Activated naive CD8-positive, alpha-beta T cell treated with anti-CD3 and anti-CD28 coated beads, Interleukin-2, amount 50 U/mL, for 24 hours (primary cell): ENCODE results near the gene NLGN1.

Experiments used
- ATAC-seq: fragments of 150-1000 bp; cut with Tn5 transposase; one replicate; pipeline ENCODE4 v1.10.0; 2021
- DNase-seq: peaks from one replicate; pipeline ENCODE4 v3.0.0; 2021
- H3K27ac Mint-ChIP-seq: one replicate; pipeline ENCODE4 v1.8.0; 2021; ENCODE audit warnings: mild to moderate bottlenecking, mixed read lengths
- H3K27me3 Mint-ChIP-seq: one replicate; pipeline ENCODE4 v1.8.0; 2021; ENCODE audit warnings: mixed read lengths
- H3K36me3 Mint-ChIP-seq: one replicate; pipeline ENCODE4 v1.8.0; 2021; ENCODE audit warnings: low read depth, mixed read lengths
- H3K4me1 Mint-ChIP-seq: one replicate; pipeline ENCODE4 v1.8.0; 2021; ENCODE audit warnings: mixed read lengths
- H3K4me3 Mint-ChIP-seq: one replicate; pipeline ENCODE4 v1.8.0; 2021; ENCODE audit warnings: mild to moderate bottlenecking, moderate library complexity, mixed read lengths
- H3K9me3 Mint-ChIP-seq: one replicate; pipeline ENCODE4 v1.8.0; 2021; ENCODE audit warnings: mixed read lengths

The NLGN1 gene

GRCh38 chr3:173745952-173746682, 348.6 kb downstream of the NLGN1 start:
- H3K4me1 Mint-ChIP-seq: no peaks in the 10 kb centered on the region
- no peak for DNase-seq
- no peaks in the 10 kb centered on the region for H3K27me3 Mint-ChIP-seq
- ATAC-seq: no peak
- H3K27ac Mint-ChIP-seq: no peak overlapping the region
- no peak overlapping the region for H3K4me3 Mint-ChIP-seq
- H3K9me3 Mint-ChIP-seq: no peaks in the 10 kb centered on the region
- H3K36me3 Mint-ChIP-seq: no peaks in the 10 kb centered on the region

GRCh38 chr3:173747427-173747826, 349.9 kb downstream of the NLGN1 start:
- H3K9me3 Mint-ChIP-seq: no peaks in the 10 kb centered on the region
- no peaks in the 10 kb centered on the region for H3K27me3 Mint-ChIP-seq
- DNase-seq: no peak
- ATAC-seq: no peak
- no peaks in the 10 kb centered on the region for H3K36me3 Mint-ChIP-seq
- H3K4me3 Mint-ChIP-seq: no peak overlapping the region
- H3K27ac Mint-ChIP-seq: no peak overlapping the region
- no peaks in the 10 kb centered on the region for H3K4me1 Mint-ChIP-seq

GRCh38 chr3:173748105-173748504, 350.6 kb downstream of the NLGN1 start:
- Mint-ChIP-seq H3K4me1 (no peaks in the 10 kb centered on the region), H3K27ac (no peak overlapping the region), H3K4me3 (no peak overlapping the region), H3K36me3 (no peaks in the 10 kb centered on the region), H3K27me3 (no peaks in the 10 kb centered on the region), H3K9me3 (no peaks in the 10 kb centered on the region)
- DNase-seq (no peak), ATAC-seq (no peak)

GRCh38 chr3:173750095-173750494, 352.6 kb downstream of the NLGN1 start:
- Mint-ChIP-seq H3K9me3 (no peaks in the 10 kb centered on the region), H3K4me1 (no peaks in the 10 kb centered on the region), H3K4me3 (no peak overlapping the region), H3K36me3 (no peaks in the 10 kb centered on the region), H3K27me3 (no peaks in the 10 kb centered on the region), H3K27ac (no peak overlapping the region)
- DNase-seq: no peak
- ATAC-seq: no peak

- no peaks in the 10 kb centered on the region for H3K27me3 Mint-ChIP-seq
- no peak for ATAC-seq
- H3K4me3 Mint-ChIP-seq: no peak overlapping the region
- H3K36me3 Mint-ChIP-seq: no peaks in the 10 kb centered on the region
- H3K9me3 Mint-ChIP-seq: no peaks in the 10 kb centered on the region
- H3K4me1 Mint-ChIP-seq: no peaks in the 10 kb centered on the region
- no peak overlapping the region for H3K27ac Mint-ChIP-seq
- no peak for DNase-seq
Observed at GRCh38 chr3:173750591-173750990, 353.0 kb downstream of the NLGN1 start.

- no peaks in the 10 kb centered on the region for H3K36me3 Mint-ChIP-seq
- no peak overlapping the region for H3K4me3 Mint-ChIP-seq
- no peaks in the 10 kb centered on the region for H3K4me1 Mint-ChIP-seq
- no peak overlapping the region for H3K27ac Mint-ChIP-seq
- ATAC-seq: no peak
- DNase-seq: no peak
- H3K27me3 Mint-ChIP-seq: no peaks in the 10 kb centered on the region
- H3K9me3 Mint-ChIP-seq: no peaks in the 10 kb centered on the region
Observed at GRCh38 chr3:173753593-173753992, 356.0 kb downstream of the NLGN1 start.

GRCh38 chr3:173755161-173755560, 357.6 kb downstream of the NLGN1 start:
- H3K4me1 Mint-ChIP-seq: no peaks in the 10 kb centered on the region
- no peaks in the 10 kb centered on the region for H3K9me3 Mint-ChIP-seq
- no peaks in the 10 kb centered on the region for H3K27me3 Mint-ChIP-seq
- no peaks in the 10 kb centered on the region for H3K36me3 Mint-ChIP-seq
- ATAC-seq (no peak), DNase-seq (no peak)
- no peak overlapping the region for H3K4me3 Mint-ChIP-seq
- no peak overlapping the region for H3K27ac Mint-ChIP-seq

GRCh38 chr3:173761161-173761560, 363.6 kb downstream of the NLGN1 start:
- ATAC-seq (no peak), DNase-seq (no peak)
- Mint-ChIP-seq H3K4me1 (no peaks in the 10 kb centered on the region), H3K4me3 (no peak overlapping the region), H3K27ac (no peak overlapping the region), H3K36me3 (no peaks in the 10 kb centered on the region), H3K27me3 (no peaks in the 10 kb centered on the region), H3K9me3 (peaks cover under 1% of the 10 kb centered on the region)

- no peaks in the 10 kb centered on the region for H3K27me3 Mint-ChIP-seq
- H3K4me3 Mint-ChIP-seq: no peak overlapping the region
- no peaks in the 10 kb centered on the region for H3K36me3 Mint-ChIP-seq
- DNase-seq (no peak), ATAC-seq (no peak)
- H3K27ac Mint-ChIP-seq: no peak overlapping the region
- H3K4me1 Mint-ChIP-seq: no peaks in the 10 kb centered on the region
- peaks cover 3% of the 10 kb centered on the region for H3K9me3 Mint-ChIP-seq
Observed at GRCh38 chr3:173762501-173762900, 365.0 kb downstream of the NLGN1 start.

- ATAC-seq: no peak
- H3K27me3 Mint-ChIP-seq: no peaks in the 10 kb centered on the region
Observed at GRCh38 chr3:173770011-173770410, 372.5 kb downstream of the NLGN1 start.

GRCh38 chr3:173770796-173771573, 373.4 kb downstream of the NLGN1 start:
- Mint-ChIP-seq H3K4me3 (no peak overlapping the region), H3K36me3 (no peaks in the 10 kb centered on the region), H3K27ac (no peak overlapping the region), H3K9me3 (peaks cover 3% of the 10 kb centered on the region), H3K27me3 (no peaks in the 10 kb centered on the region), H3K4me1 (no peaks in the 10 kb centered on the region)
- DNase-seq (no peak), ATAC-seq (no peak)

More at GRCh38 chr3:173770011-173770410, 372.5 kb downstream of the NLGN1 start:
- H3K4me1 Mint-ChIP-seq: no peaks in the 10 kb centered on the region
- no peak overlapping the region for H3K4me3 Mint-ChIP-seq
- no peak for DNase-seq
- H3K36me3 Mint-ChIP-seq: no peaks in the 10 kb centered on the region
- peaks cover 3% of the 10 kb centered on the region for H3K9me3 Mint-ChIP-seq
- no peak overlapping the region for H3K27ac Mint-ChIP-seq

- Mint-ChIP-seq H3K4me3 (no peak overlapping the region), H3K27ac (no peak overlapping the region), H3K4me1 (no peaks in the 10 kb centered on the region), H3K36me3 (no peaks in the 10 kb centered on the region), H3K27me3 (no peaks in the 10 kb centered on the region), H3K9me3 (no peaks in the 10 kb centered on the region)
- ATAC-seq (no peak), DNase-seq (no peak)
Observed at GRCh38 chr3:173773800-173774199, 376.3 kb downstream of the NLGN1 start.

GRCh38 chr3:173774294-173774693, 376.8 kb downstream of the NLGN1 start:
- no peak overlapping the region for H3K4me3 Mint-ChIP-seq
- no peaks in the 10 kb centered on the region for H3K27me3 Mint-ChIP-seq
- no peak overlapping the region for H3K27ac Mint-ChIP-seq
- H3K9me3 Mint-ChIP-seq: no peaks in the 10 kb centered on the region
- no peak for DNase-seq
- H3K36me3 Mint-ChIP-seq: no peaks in the 10 kb centered on the region
- no peaks in the 10 kb centered on the region for H3K4me1 Mint-ChIP-seq
- ATAC-seq: no peak

- H3K36me3 Mint-ChIP-seq: no peaks in the 10 kb centered on the region
- no peaks in the 10 kb centered on the region for H3K27me3 Mint-ChIP-seq
- ATAC-seq (no peak), DNase-seq (no peak)
- H3K27ac Mint-ChIP-seq: no peak overlapping the region
- H3K4me1 Mint-ChIP-seq: no peaks in the 10 kb centered on the region
- H3K9me3 Mint-ChIP-seq: no peaks in the 10 kb centered on the region
- H3K4me3 Mint-ChIP-seq: no peak overlapping the region
Observed at GRCh38 chr3:173778251-173778650, 380.7 kb downstream of the NLGN1 start.

GRCh38 chr3:173780067-173780466, 382.5 kb downstream of the NLGN1 start:
- H3K36me3 Mint-ChIP-seq: no peaks in the 10 kb centered on the region
- no peaks in the 10 kb centered on the region for H3K27me3 Mint-ChIP-seq
- H3K9me3 Mint-ChIP-seq: no peaks in the 10 kb centered on the region
- no peak overlapping the region for H3K4me3 Mint-ChIP-seq
- ATAC-seq: no peak
- no peaks in the 10 kb centered on the region for H3K4me1 Mint-ChIP-seq
- no peak overlapping the region for H3K27ac Mint-ChIP-seq
- DNase-seq: no peak
